ENCODE measurements around the gene CSRP2. TPM values are rescaled to one million over a fixed set of nuclear protein-coding genes. Genes with fewer than 3 reads are reported as not detected.

Gene CSRP2
- total RNA-seq, 2 donors from 2014 or later, result 0.84 to 2.8 TPM

- no peaks in the 10 kb centered on the region for H3K36me3 Mint-ChIP-seq
- DNase-seq (ENCODE audit: low spot score in 2 of 2) (no peak), ATAC-seq (no peak)
- no peaks in the 10 kb centered on the region for H3K9me3 Mint-ChIP-seq
- no peak overlapping the region for H3K27ac Mint-ChIP-seq
Measured at GRCh38 chr12:76901628-76902380, 23.0 kb upstream of the CSRP2 start.

GRCh38 chr12:76899522-76899921 lies 20.7 kb upstream of the CSRP2 start:
- Mint-ChIP-seq H3K27ac (no peak overlapping the region), H3K9me3 (no peaks in the 10 kb centered on the region), H3K36me3 (no peaks in the 10 kb centered on the region)
- DNase-seq (ENCODE audit: low spot score in 2 of 2) (no peak), ATAC-seq (no peak)

GRCh38 chr12:76898442-76898841 lies 19.6 kb upstream of the CSRP2 start:
- peaks cover 0 to 5% of the 10 kb centered on the region in 2 donors for H3K36me3 Mint-ChIP-seq

GRCh38 chr12:76896274-76896673 lies 17.5 kb upstream of the CSRP2 start:
- no peaks in the 10 kb centered on the region for H3K9me3 Mint-ChIP-seq
- DNase-seq (ENCODE audit: low spot score in 2 of 2) (no peak), ATAC-seq (no peak)
- H3K27ac Mint-ChIP-seq, result no peak overlapping the region
- peaks cover 0 to 5% of the 10 kb centered on the region in 2 donors for H3K36me3 Mint-ChIP-seq

More at GRCh38 chr12:76898442-76898841, 19.6 kb upstream of the CSRP2 start:
- H3K27ac Mint-ChIP-seq, result no peak overlapping the region
- DNase-seq (ENCODE audit: low spot score in 2 of 2), result no peak
- ATAC-seq, result no peak
- no peaks in the 10 kb centered on the region for H3K9me3 Mint-ChIP-seq

- Mint-ChIP-seq H3K27ac (no peak overlapping the region), H3K36me3 (peaks cover 0 to 5% of the 10 kb centered on the region in 2 donors), H3K9me3 (no peaks in the 10 kb centered on the region)
- ATAC-seq (no peak), DNase-seq (ENCODE audit: low spot score in 2 of 2) (no peak)
Measured at GRCh38 chr12:76895796-76896195, 17.0 kb upstream of the CSRP2 start.

- DNase-seq (ENCODE audit: low spot score in 2 of 2), result no peak
- peak in 1 of 2 donors; percentile 61 for ATAC-seq
- no peaks in the 10 kb centered on the region for H3K9me3 Mint-ChIP-seq
- H3K27ac Mint-ChIP-seq, result no peak overlapping the region
- H3K36me3 Mint-ChIP-seq, result peaks cover 0 to 5% of the 10 kb centered on the region in 2 donors
Measured at GRCh38 chr12:76891609-76892008, 12.8 kb upstream of the CSRP2 start.

GRCh38 chr12:76890151-76891143 lies 11.6 kb upstream of the CSRP2 start:
- peak overlapping the region in 1 of 2 donors; percentile 88 for H3K27ac Mint-ChIP-seq
- H3K9me3 Mint-ChIP-seq, result no peaks in the 10 kb centered on the region
- peak; percentile 50 to 83 for ATAC-seq
- peak in 1 of 2 donors; percentile 46 for DNase-seq (ENCODE audit: low spot score in 2 of 2)
- H3K36me3 Mint-ChIP-seq, result peaks cover 0 to 5% of the 10 kb centered on the region in 2 donors

GRCh38 chr12:76888775-76889174 lies 10.0 kb upstream of the CSRP2 start:
- no peaks in the 10 kb centered on the region for H3K36me3 Mint-ChIP-seq
- ATAC-seq, result no peak
- no peak overlapping the region for H3K27ac Mint-ChIP-seq

GRCh38 chr12:76883811-76884210 lies 5.0 kb upstream of the CSRP2 start:
- no peak overlapping the region for H3K27ac Mint-ChIP-seq
- H3K9me3 Mint-ChIP-seq, result no peaks in the 10 kb centered on the region
- DNase-seq (ENCODE audit: low spot score in 2 of 2), result no peak
- no peak for ATAC-seq
- H3K36me3 Mint-ChIP-seq, result peaks cover 0 to 4% of the 10 kb centered on the region in 2 donors

More at GRCh38 chr12:76888775-76889174, 10.0 kb upstream of the CSRP2 start:
- no peak for DNase-seq (ENCODE audit: low spot score in 2 of 2)
- no peaks in the 10 kb centered on the region for H3K9me3 Mint-ChIP-seq

GRCh38 chr12:76883151-76883550 lies 4.3 kb upstream of the CSRP2 start:
- Mint-ChIP-seq H3K9me3 (no peaks in the 10 kb centered on the region), H3K36me3 (peaks cover 0 to 4% of the 10 kb centered on the region in 2 donors), H3K27ac (no peak overlapping the region)
- DNase-seq (ENCODE audit: low spot score in 2 of 2) (no peak), ATAC-seq (no peak)

GRCh38 chr12:76882367-76882766 lies 3.5 kb upstream of the CSRP2 start:
- ATAC-seq, result no peak
- Mint-ChIP-seq H3K36me3 (peaks cover 0 to 5% of the 10 kb centered on the region in 2 donors), H3K27ac (no peak overlapping the region), H3K9me3 (no peaks in the 10 kb centered on the region)
- DNase-seq (ENCODE audit: low spot score in 2 of 2), result no peak

GRCh38 chr12:76881142-76881541 lies 2.3 kb upstream of the CSRP2 start:
- ATAC-seq, result no peak
- Mint-ChIP-seq H3K9me3 (no peaks in the 10 kb centered on the region), H3K27ac (no peak overlapping the region)

GRCh38 chr12:76880519-76881023 lies 1.8 kb upstream of the CSRP2 start:
- ATAC-seq (no peak), DNase-seq (ENCODE audit: low spot score in 2 of 2) (no peak)
- Mint-ChIP-seq H3K36me3 (peaks cover 0 to 10% of the 10 kb centered on the region in 2 donors), H3K9me3 (no peaks in the 10 kb centered on the region), H3K27ac (no peak overlapping the region)

More at GRCh38 chr12:76881142-76881541, 2.3 kb upstream of the CSRP2 start:
- DNase-seq (ENCODE audit: low spot score in 2 of 2), result no peak
- peaks cover 0 to 10% of the 10 kb centered on the region in 2 donors for H3K36me3 Mint-ChIP-seq

GRCh38 chr12:76879710-76880518 lies 1.1 kb upstream of the CSRP2 start:
- Mint-ChIP-seq H3K27ac (peak overlapping the region in 1 of 2 donors; percentile 56), H3K36me3 (peaks cover 0 to 10% of the 10 kb centered on the region in 2 donors), H3K9me3 (no peaks in the 10 kb centered on the region)
- DNase-seq (ENCODE audit: low spot score in 2 of 2) (no peak), ATAC-seq (no peak)

- Mint-ChIP-seq H3K36me3 (peaks cover 0 to 10% of the 10 kb centered on the region in 2 donors), H3K27ac (peak overlapping the region; percentile 8 to 65), H3K9me3 (no peaks in the 10 kb centered on the region)
- peak; percentile 26 to 60 for ATAC-seq
- peak in 1 of 2 donors; percentile 9 for DNase-seq (ENCODE audit: low spot score in 2 of 2)
Measured at GRCh38 chr12:76878099-76878898, 520 bp downstream of the CSRP2 start.

All from activated naive CD4-positive, alpha-beta T cell treated with anti-CD3 and anti-CD28 coated beads, Interleukin-2, amount 50 U/mL, for 72 hours (primary cell).